Measurements from ENCODE around the gene GNAS-AS1.

Gene GNAS-AS1

GRCh38 chr20:58855506-58856389, 5.0 kb upstream of the GNAS-AS1 start:
- DNase-seq = peak; percentile 30

- DNase-seq = peak; percentile 66
These were observed 4.2 kb upstream of the GNAS-AS1 start for GRCh38 chr20:58854638-58855471.

GRCh38 chr20:58853976-58854637, 3.4 kb upstream of the GNAS-AS1 start:
- DNase-seq = peak; percentile 43

GRCh38 chr20:58853466-58853865, 2.8 kb upstream of the GNAS-AS1 start:
- DNase-seq = no peak

GRCh38 chr20:58852543-58853271, 2.0 kb upstream of the GNAS-AS1 start, which contains the start of gene GNAS:
Gene GNAS, plus strand, starts transcription at chr20:58852716.
- peak; percentile 66 for DNase-seq

GRCh38 chr20:58851969-58852458, 1.3 kb upstream of the GNAS-AS1 start:
- peak; percentile 34 for DNase-seq

GRCh38 chr20:58851221-58851968, 693 bp upstream of the GNAS-AS1 start:
- peak; percentile 61 for DNase-seq

- DNase-seq = no peak
These were observed 3.2 kb downstream of the GNAS-AS1 start for GRCh38 chr20:58847463-58847862.

GRCh38 chr20:58845706-58846105, 5.0 kb downstream of the GNAS-AS1 start:
- DNase-seq = no peak

GRCh38 chr20:58843128-58843556, 7.6 kb downstream of the GNAS-AS1 start:
- no peak for DNase-seq

- no peak for DNase-seq
These were observed 8.4 kb downstream of the GNAS-AS1 start for GRCh38 chr20:58842276-58842675.

GRCh38 chr20:58841539-58842264, 9.0 kb downstream of the GNAS-AS1 start:
- peak; percentile 51 for DNase-seq

GRCh38 chr20:58840816-58841538, 9.7 kb downstream of the GNAS-AS1 start:
- peak; percentile 47 for DNase-seq

- no peak for DNase-seq
These were observed 10.5 kb downstream of the GNAS-AS1 start for GRCh38 chr20:58839991-58840747.

GRCh38 chr20:58839474-58839874, 11.2 kb downstream of the GNAS-AS1 start:
- DNase-seq = peak; percentile 71

GRCh38 chr20:58838174-58838573, 12.5 kb downstream of the GNAS-AS1 start:
- no peak for DNase-seq

GRCh38 chr20:58837717-58838116, 13.0 kb downstream of the GNAS-AS1 start:
- no peak for DNase-seq

- no peak for DNase-seq
These were observed 14.0 kb downstream of the GNAS-AS1 start for GRCh38 chr20:58836616-58837204.

Data from right kidney (tissue), 1 donor.